HEK293T (cell line): ENCODE measurements around the gene TBL2.

ENCODE experiments used
- ARNT ChIP-seq: fragments of 450-650 bp; IDR thresholded peaks from 2 replicates; pipeline ENCODE4 v1.6.1; 2017; ENCODE audit warnings: mild to moderate bottlenecking
- BHLHE40 ChIP-seq: fragments of 450-650 bp; IDR thresholded peaks from 2 replicates; pipeline ENCODE4 v1.6.1; 2016; ENCODE audit warnings: mild to moderate bottlenecking, moderate library complexity, borderline replicate concordance
- FOXA1 ChIP-seq: fragments of 450-650 bp; IDR thresholded peaks from 2 replicates; pipeline ENCODE4 v1.6.1; 2016; ENCODE audit warnings: mild to moderate bottlenecking
- FOXM1 ChIP-seq: fragments of 450-650 bp; IDR thresholded peaks from 2 replicates; pipeline ENCODE4 v1.6.1; 2017; ENCODE audit warnings: mild to moderate bottlenecking, borderline replicate concordance
- HDGF ChIP-seq: fragments of 450-650 bp; IDR thresholded peaks from 2 replicates; pipeline ENCODE4 v1.6.1; 2017; ENCODE audit warnings: antibody characterized with exemption, borderline replicate concordance
- LEF1 ChIP-seq: fragments of 450-650 bp; IDR thresholded peaks from 2 replicates; pipeline ENCODE4 v1.6.1; 2017; ENCODE audit warnings: mild to moderate bottlenecking, borderline replicate concordance
- NFRKB ChIP-seq: fragments of 450-650 bp; IDR thresholded peaks from 2 replicates; pipeline ENCODE4 v1.6.1; 2016; ENCODE audit warnings: mild to moderate bottlenecking, moderate library complexity
- SP1 ChIP-seq: fragments of 450-650 bp; IDR thresholded peaks from 2 replicates; pipeline ENCODE4 v1.6.1; 2017
- SUZ12 ChIP-seq: fragments of 450-650 bp; IDR thresholded peaks from 2 replicates; pipeline ENCODE4 v1.6.1; 2016; ENCODE audit warnings: mild to moderate bottlenecking
- TF ChIP-seq, protein P1 (sequence below): fragments of 450-650 bp; IDR thresholded peaks from 2 replicates; pipeline ENCODE4 v1.6.1; 2016

- TF ChIP-seq BHLHE40 (no peak), SP1 (no peak), ARNT (no peak), FOXA1 (no peak), HDGF (no peak), LEF1 (no peak), SUZ12 (no peak), NFRKB (no peak), FOXM1 (no peak)
- TF ChIP-seq, protein P1, sequence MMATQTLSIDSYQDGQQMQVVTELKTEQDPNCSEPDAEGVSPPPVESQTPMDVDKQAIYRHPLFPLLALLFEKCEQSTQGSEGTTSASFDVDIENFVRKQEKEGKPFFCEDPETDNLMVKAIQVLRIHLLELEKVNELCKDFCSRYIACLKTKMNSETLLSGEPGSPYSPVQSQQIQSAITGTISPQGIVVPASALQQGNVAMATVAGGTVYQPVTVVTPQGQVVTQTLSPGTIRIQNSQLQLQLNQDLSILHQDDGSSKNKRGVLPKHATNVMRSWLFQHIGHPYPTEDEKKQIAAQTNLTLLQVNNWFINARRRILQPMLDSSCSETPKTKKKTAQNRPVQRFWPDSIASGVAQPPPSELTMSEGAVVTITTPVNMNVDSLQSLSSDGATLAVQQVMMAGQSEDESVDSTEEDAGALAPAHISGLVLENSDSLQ: no peak
Measured at GRCh38 chr7:73605601-73606220, 27.3 kb upstream of the TBL2 start.
